BE2C (cell line): ENCODE results near the gene SLC22A23.

Experiments used
- DNase-seq: peaks from one replicate; pipeline ENCODE4 v3.0.0-alpha.2; 2020
- H3K27me3 ChIP-seq: fragments of 250-450 bp; sonication (Bioruptor Pico); 2 replicates; pipeline ENCODE4 v1.5.1; 2020; ENCODE audit warnings: mild to moderate bottlenecking
- H3K36me3 ChIP-seq: fragments of 250-450 bp; sonication (Bioruptor Pico); 2 replicates; pipeline ENCODE4 v1.5.1; 2020; ENCODE audit warnings: mild to moderate bottlenecking
- H3K4me1 ChIP-seq: fragments of 250-450 bp; sonication (Bioruptor Pico); 2 replicates; pipeline ENCODE4 v1.5.1; 2020
- H3K4me3 ChIP-seq: 2 replicates; pipeline ENCODE4 v1.5.1; 2011; ENCODE audit warnings: low read depth, low read length
- H3K9me3 ChIP-seq: fragments of 250-450 bp; sonication (Bioruptor Pico); 2 replicates; pipeline ENCODE4 v1.5.1; 2020
- CTCF ChIP-seq: IDR thresholded peaks from 2 replicates; pipeline ENCODE4 v1.5.1; 2012; ENCODE audit warnings: mild to moderate bottlenecking, low read depth, low read length

The SLC22A23 gene

DNA sequence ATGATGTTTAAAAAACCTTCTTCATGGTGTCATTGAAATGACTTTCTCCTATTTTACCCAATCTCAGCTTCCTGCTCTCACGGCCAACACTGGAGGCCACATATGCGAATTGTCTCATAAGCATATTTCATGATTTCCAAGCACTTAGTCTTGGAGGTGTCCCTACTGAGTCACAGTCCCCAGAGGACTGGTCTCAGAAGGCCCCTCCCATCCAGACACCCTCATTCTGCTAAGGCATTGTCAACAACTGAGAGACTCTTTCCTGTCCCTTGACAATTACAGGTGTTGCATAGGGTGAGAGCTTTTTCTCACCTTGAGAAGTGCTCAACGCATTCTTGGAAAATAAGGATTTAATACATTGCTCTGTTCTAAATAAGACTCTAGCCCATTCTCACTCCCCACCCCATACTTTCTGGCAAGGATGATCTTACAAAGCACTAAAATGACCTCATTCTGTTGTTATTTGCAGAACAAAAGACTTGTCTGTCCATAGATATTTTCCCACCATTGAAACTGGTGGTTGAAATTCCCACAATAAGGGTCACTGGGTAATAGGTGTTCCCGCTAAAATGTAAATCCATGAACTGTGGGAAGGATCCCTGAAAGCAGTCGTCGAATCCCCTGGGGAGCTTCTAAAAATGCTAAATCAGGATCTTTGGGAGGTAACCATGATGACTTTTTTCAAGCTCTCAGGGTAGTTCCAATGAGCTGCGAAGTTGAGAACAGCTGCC lies 32.3 kb upstream of the SLC22A23 start:
- Histone ChIP-seq H3K27me3 (peaks cover 9% of the 10 kb centered on the region), H3K36me3 (no peaks in the 10 kb centered on the region), H3K4me1 (no peaks in the 10 kb centered on the region), H3K4me3 (no peak overlapping the region), H3K9me3 (no peaks in the 10 kb centered on the region; the same call in none of the 2 replicates)
- no peak for TF ChIP-seq CTCF
- no peak for DNase-seq

- Histone ChIP-seq H3K36me3 (no peaks in the 10 kb centered on the region), H3K9me3 (no peaks in the 10 kb centered on the region; the same call in none of the 2 replicates), H3K4me1 (no peaks in the 10 kb centered on the region), H3K27me3 (peaks cover 16% of the 10 kb centered on the region), H3K4me3 (no peak overlapping the region)
- DNase-seq = no peak
- no peak for TF ChIP-seq CTCF
Measured at GRCh38 chr6:3484946-3485345, 28.1 kb upstream of the SLC22A23 start.

DNA sequence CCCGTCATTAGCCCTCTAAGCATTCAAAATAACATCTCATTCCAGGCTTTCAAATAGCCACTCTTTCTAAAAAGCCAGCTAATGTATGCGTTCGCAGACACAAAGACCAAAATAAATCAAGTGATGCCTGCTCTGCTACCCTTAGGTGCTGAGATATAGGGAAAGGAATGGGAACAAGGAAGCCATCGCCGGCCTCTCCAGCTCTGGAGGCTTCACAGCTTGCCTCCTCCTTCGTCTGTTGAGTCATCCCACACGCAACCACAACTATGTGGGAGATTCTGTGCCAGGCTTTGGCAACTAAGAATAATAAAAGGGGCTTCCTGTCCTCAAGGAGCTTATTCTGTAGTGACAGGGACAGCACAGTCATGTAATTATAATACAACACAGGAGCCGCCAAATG lies 27.3 kb upstream of the SLC22A23 start:
- Histone ChIP-seq H3K9me3 (no peaks in the 10 kb centered on the region; the same call in none of the 2 replicates), H3K27me3 (peaks cover 13% of the 10 kb centered on the region), H3K36me3 (no peaks in the 10 kb centered on the region), H3K4me3 (no peak overlapping the region), H3K4me1 (no peaks in the 10 kb centered on the region)
- no peak for DNase-seq
- TF ChIP-seq CTCF = no peak

DNA sequence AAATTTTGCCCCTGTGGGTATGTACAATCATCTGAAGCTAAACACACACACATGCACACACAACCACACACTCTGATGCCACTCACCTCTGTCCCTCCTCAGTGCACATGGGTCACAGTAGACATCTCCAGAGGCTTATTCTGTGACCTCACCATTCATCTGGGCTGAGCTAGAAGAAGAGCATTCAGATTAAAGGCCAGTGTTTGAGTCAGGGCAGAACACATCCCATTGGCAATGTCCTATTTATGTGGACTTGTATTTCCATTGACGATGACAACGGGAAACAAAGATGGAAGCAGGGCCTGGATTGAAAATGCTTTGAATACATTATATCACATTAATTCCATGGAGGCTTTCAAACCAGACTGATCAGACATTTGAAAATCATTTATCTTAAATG lies 26.8 kb upstream of the SLC22A23 start:
- TF ChIP-seq CTCF = no peak
- peaks cover 13% of the 10 kb centered on the region for H3K27me3 ChIP-seq

GRCh38 chr6:3482869-3483268 lies 26.0 kb upstream of the SLC22A23 start:
- Histone ChIP-seq H3K36me3 (no peaks in the 10 kb centered on the region), H3K27me3 (peaks cover 13% of the 10 kb centered on the region), H3K4me1 (no peaks in the 10 kb centered on the region), H3K9me3 (no peaks in the 10 kb centered on the region; the same call in none of the 2 replicates), H3K4me3 (no peak overlapping the region)
- no peak for TF ChIP-seq CTCF
- no peak for DNase-seq

More for the DNA sequence above, 26.8 kb upstream of the SLC22A23 start:
- no peak overlapping the region for H3K4me3 ChIP-seq
- no peaks in the 10 kb centered on the region for H3K36me3 ChIP-seq
- H3K4me1 ChIP-seq = no peaks in the 10 kb centered on the region
- DNase-seq = no peak
- no peaks in the 10 kb centered on the region; the same call in none of the 2 replicates for H3K9me3 ChIP-seq

DNA sequence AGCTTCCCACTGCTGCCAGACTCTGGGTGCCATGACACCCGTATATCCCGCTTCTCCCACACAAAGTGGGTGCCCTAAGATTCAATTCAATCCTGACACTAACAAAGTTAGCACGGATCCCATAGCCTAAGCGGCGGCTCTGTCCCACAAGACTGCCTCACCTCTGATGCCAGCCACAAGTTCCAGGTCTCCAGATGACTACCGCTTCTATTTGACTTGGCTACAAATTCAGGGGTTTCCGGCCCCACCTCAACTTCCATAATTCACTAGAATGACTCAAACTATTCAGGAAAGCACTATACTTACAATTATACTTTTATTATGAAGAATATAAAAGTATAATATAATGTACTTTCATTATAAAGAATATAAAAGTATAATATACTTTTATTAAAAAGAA lies 24.8 kb upstream of the SLC22A23 start:
- no peaks in the 10 kb centered on the region; the same call in none of the 2 replicates for H3K9me3 ChIP-seq
- no peaks in the 10 kb centered on the region for H3K4me1 ChIP-seq
- no peaks in the 10 kb centered on the region for H3K36me3 ChIP-seq
- no peak for DNase-seq
- H3K4me3 ChIP-seq = no peak overlapping the region
- TF ChIP-seq CTCF = no peak
- peaks cover 13% of the 10 kb centered on the region for H3K27me3 ChIP-seq
